Loucy (cell line): ENCODE measurements around the gene MAN2A2.
"Not testable (repeated sequence)": the region's sequence is repeated elsewhere in the genome, so short reads cannot be mapped to it uniquely, and the experiment has no call there.

ENCODE experiments used
- CTCF ChIP-seq: fragments of 200-600 bp; sonication (generic); conservative IDR thresholded peaks from 2 replicates; pipeline ENCODE4 v1.5.1; 2014; ENCODE audit warnings: mild to moderate bottlenecking, antibody characterized with exemption, low read length
- EZH2phosphoT487 ChIP-seq: fragments of 200-600 bp; IDR thresholded peaks from 2 replicates; pipeline ENCODE4 v1.6.1; 2018; ENCODE audit warnings: antibody characterized with exemption, mild to moderate bottlenecking, moderate library complexity, borderline replicate concordance

DNA sequence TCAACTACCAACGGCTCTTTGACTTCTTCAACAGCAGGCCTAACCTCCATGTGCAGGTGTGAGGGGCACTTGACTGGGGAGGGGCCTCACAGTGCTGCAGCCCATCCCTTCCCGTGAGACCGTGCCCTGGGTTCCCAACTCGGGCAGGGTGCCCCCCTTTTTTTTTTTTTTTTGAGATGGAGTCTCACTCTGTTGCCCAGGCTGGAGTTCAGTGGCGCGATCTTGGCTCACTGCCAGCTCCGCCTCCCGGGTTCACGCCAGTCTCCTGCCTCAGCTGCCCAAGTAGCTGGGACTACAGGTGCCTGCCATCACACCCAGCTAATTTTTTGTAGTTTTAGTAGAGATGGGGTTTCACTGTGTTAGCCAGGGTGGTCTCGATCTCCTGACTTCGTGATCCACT, 6.3 kb downstream of the MAN2A2 start:
- not testable (repeated sequence) for TF ChIP-seq CTCF, EZH2phosphoT487
